ENCODE measurements around the gene CRY1.

GRCh38 chr12:106947461-106947860 is 145.9 kb downstream of the CRY1 start:
- TF ChIP-seq CTCF (IDR thresholded peaks at IDR 0.05 in 8 of 11, conservative IDR thresholded peaks at IDR 0.05 in 3 of 11) (no peak), POLR2AphosphoS5 (IDR thresholded peaks at IDR 0.05) (no peak)

Data from spleen (tissue), 7 donors.